ENCODE measurements around the gene SHC4.

The SHC4 gene

DNA sequence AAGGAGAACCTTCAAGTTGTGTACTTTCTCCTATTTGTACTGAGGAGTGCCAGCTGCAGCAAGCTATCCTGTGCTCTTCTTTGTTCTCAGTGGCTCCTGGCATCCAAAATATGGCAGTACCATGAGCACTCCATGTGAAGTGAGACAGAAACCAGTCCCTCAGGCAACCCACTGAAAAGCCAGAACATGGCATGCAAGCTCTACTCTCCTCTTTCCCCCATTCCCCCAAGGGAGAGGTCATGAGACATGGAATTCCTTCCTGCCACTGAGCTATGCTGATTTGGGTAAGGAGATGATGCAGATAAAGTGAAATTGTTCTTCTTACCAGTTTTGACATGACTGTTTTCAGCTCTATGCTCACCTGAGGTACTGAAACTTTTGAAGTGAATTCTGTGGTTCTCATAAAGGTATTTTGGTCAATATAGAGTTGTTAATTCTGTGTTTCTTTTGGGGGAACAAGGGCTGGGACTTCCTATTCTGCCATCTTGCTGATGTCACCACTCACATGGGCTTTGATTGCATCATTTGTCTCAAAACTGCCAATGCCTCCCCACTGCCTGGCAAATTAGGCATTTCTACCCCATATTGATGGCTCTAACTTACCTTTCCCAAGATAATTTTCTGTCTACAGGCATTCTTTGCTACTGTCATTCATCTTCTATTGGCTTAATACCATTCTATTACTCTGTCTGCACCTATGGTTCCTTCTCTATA is 130.0 kb downstream of the SHC4 start:
- Histone ChIP-seq H3K79me2 (ENCODE audit: insufficient read depth, low read length) (no peaks in the 10 kb centered on the region), H3F3A (ENCODE audit: insufficient read depth) (no peaks in the 10 kb centered on the region), H2AFZ (ENCODE audit: low read depth, low read length, severe bottlenecking) (no peak overlapping the region), H3K4me3 (ENCODE audit: insufficient read depth, low read length, poor library complexity, severe bottlenecking) (no peak overlapping the region), H3K9ac (ENCODE audit: low read length) (no peak overlapping the region), H3K9me2 (replicated peaks; ENCODE audit: insufficient read depth, low read length) (no peaks in the 10 kb centered on the region), H3K9me3 (ENCODE audit: insufficient read depth, low read length) (no peaks in the 10 kb centered on the region), H3K36me3 (ENCODE audit: low read length) (no peaks in the 10 kb centered on the region), H3K4me2 (ENCODE audit: low read depth, low read length, poor library complexity, severe bottlenecking) (no peak overlapping the region), H4K20me1 (ENCODE audit: low read depth, low read length) (no peaks in the 10 kb centered on the region), H3K27me3 (ENCODE audit: low read length) (no peaks in the 10 kb centered on the region), H3K27ac (ENCODE audit: low read depth, low read length) (no peak overlapping the region)
- TF ChIP-seq EZH2phosphoT487 (conservative IDR thresholded peaks at IDR 0.05; ENCODE audit: low read length): no peak
- TF ChIP-seq, protein P1, sequence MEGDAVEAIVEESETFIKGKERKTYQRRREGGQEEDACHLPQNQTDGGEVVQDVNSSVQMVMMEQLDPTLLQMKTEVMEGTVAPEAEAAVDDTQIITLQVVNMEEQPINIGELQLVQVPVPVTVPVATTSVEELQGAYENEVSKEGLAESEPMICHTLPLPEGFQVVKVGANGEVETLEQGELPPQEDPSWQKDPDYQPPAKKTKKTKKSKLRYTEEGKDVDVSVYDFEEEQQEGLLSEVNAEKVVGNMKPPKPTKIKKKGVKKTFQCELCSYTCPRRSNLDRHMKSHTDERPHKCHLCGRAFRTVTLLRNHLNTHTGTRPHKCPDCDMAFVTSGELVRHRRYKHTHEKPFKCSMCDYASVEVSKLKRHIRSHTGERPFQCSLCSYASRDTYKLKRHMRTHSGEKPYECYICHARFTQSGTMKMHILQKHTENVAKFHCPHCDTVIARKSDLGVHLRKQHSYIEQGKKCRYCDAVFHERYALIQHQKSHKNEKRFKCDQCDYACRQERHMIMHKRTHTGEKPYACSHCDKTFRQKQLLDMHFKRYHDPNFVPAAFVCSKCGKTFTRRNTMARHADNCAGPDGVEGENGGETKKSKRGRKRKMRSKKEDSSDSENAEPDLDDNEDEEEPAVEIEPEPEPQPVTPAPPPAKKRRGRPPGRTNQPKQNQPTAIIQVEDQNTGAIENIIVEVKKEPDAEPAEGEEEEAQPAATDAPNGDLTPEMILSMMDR (IDR thresholded peaks at IDR 0.05; ENCODE audit: insufficient read depth, low read length, poor library complexity, severe bottlenecking): no peak

GRCh38 chr15:48832648-48833047 is 131.1 kb downstream of the SHC4 start:
- no peaks in the 10 kb centered on the region for H3K27me3 ChIP-seq (ENCODE audit: low read length)
- H4K20me1 ChIP-seq (ENCODE audit: low read depth, low read length): no peaks in the 10 kb centered on the region
- no peak for TF ChIP-seq EZH2phosphoT487 (conservative IDR thresholded peaks at IDR 0.05; ENCODE audit: low read length)
- TF ChIP-seq, protein P1 (IDR thresholded peaks at IDR 0.05; ENCODE audit: insufficient read depth, low read length, poor library complexity, severe bottlenecking): no peak
- H3K9me3 ChIP-seq (ENCODE audit: insufficient read depth, low read length): no peaks in the 10 kb centered on the region
- H3K36me3 ChIP-seq (ENCODE audit: low read length): no peaks in the 10 kb centered on the region
- no peak overlapping the region for H2AFZ ChIP-seq (ENCODE audit: low read depth, low read length, severe bottlenecking)
- H3K79me2 ChIP-seq (ENCODE audit: insufficient read depth, low read length): no peaks in the 10 kb centered on the region
- H3K4me3 ChIP-seq (ENCODE audit: insufficient read depth, low read length, poor library complexity, severe bottlenecking): no peak overlapping the region
- no peak overlapping the region for H3K9ac ChIP-seq (ENCODE audit: low read length)
- H3K4me2 ChIP-seq (ENCODE audit: low read depth, low read length, poor library complexity, severe bottlenecking): no peak overlapping the region
- H3K27ac ChIP-seq (ENCODE audit: low read depth, low read length): no peak overlapping the region
- H3K9me2 ChIP-seq (replicated peaks; ENCODE audit: insufficient read depth, low read length): no peaks in the 10 kb centered on the region
- H3F3A ChIP-seq (ENCODE audit: insufficient read depth): no peaks in the 10 kb centered on the region

GRCh38 chr15:48828906-48829305 is 134.8 kb downstream of the SHC4 start:
- TF ChIP-seq EZH2phosphoT487 (conservative IDR thresholded peaks at IDR 0.05; ENCODE audit: low read length): no peak
- TF ChIP-seq, protein P1 (IDR thresholded peaks at IDR 0.05; ENCODE audit: insufficient read depth, low read length, poor library complexity, severe bottlenecking): no peak
- H3K9ac ChIP-seq (ENCODE audit: low read length): no peak overlapping the region
- no peaks in the 10 kb centered on the region for H4K20me1 ChIP-seq (ENCODE audit: low read depth, low read length)
- H3K9me2 ChIP-seq (replicated peaks; ENCODE audit: insufficient read depth, low read length): no peaks in the 10 kb centered on the region
- H3K36me3 ChIP-seq (ENCODE audit: low read length): no peaks in the 10 kb centered on the region
- H3F3A ChIP-seq (ENCODE audit: insufficient read depth): no peaks in the 10 kb centered on the region
- no peak overlapping the region for H2AFZ ChIP-seq (ENCODE audit: low read depth, low read length, severe bottlenecking)
- no peaks in the 10 kb centered on the region for H3K27me3 ChIP-seq (ENCODE audit: low read length)
- no peaks in the 10 kb centered on the region for H3K9me3 ChIP-seq (ENCODE audit: insufficient read depth, low read length)
- H3K4me2 ChIP-seq (ENCODE audit: low read depth, low read length, poor library complexity, severe bottlenecking): no peak overlapping the region
- no peak overlapping the region for H3K27ac ChIP-seq (ENCODE audit: low read depth, low read length)
- no peaks in the 10 kb centered on the region for H3K79me2 ChIP-seq (ENCODE audit: insufficient read depth, low read length)
- no peak overlapping the region for H3K4me3 ChIP-seq (ENCODE audit: insufficient read depth, low read length, poor library complexity, severe bottlenecking)

Measured in SU-DHL-6 (cell line).